Measurements from ENCODE around the gene BAZ1B.
"Not testable (repeated sequence)": the region's sequence is repeated elsewhere in the genome, so short reads cannot be mapped to it uniquely, and the experiment has no call there.

BAZ1B gene

DNA sequence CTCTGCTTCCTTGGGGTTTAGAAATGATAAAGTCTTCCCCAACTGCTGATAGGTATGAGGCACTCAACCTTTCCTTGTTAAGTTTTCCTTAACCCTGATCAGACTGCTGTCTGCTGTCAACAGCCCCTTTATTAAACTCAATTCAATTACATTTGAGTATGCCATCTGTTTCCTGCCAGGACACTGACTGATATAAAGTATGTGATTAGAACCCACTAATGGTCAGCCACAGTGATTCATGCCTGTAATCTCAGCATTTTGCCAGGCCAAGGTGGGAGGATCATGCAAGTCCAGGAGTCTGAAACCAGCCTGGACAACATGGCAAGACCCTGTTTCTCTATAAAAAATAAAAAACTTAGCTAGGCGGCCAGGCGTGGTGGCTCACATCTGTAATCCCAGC is 18.1 kb downstream of the BAZ1B start:
- peak; percentile 12 for DNase-seq

- DNase-seq: no peak
Observed at GRCh38 chr7:73503229-73503628, 18.9 kb downstream of the BAZ1B start.

GRCh38 chr7:73496626-73497025 is 25.5 kb downstream of the BAZ1B start:
- no peak for DNase-seq

DNA sequence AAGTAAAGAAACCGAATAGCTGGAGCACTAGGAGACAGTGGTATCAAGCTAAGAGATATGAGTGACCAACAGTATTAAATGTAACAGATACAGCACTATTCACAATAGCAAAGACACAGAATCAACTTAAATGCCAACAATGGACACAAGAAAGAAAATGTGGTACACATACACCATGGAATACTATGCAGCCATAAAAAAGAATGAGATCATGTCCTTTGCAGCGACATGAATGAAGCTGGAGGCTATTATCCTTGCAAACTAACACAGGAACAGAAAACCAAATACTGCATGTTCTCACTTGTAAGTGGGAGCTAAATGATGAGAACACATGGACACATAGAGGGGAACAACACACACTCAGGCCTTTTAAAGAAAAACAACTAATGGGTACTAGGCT is 26.6 kb downstream of the BAZ1B start:
- not testable (repeated sequence) for DNase-seq

- DNase-seq: no peak
Observed at GRCh38 chr7:73489976-73490375, 32.1 kb downstream of the BAZ1B start.

GRCh38 chr7:73487486-73487885 is 34.6 kb downstream of the BAZ1B start:
- no peak for DNase-seq

GRCh38 chr7:73483171-73483570 is 38.9 kb downstream of the BAZ1B start:
- no peak for DNase-seq

- no peak for DNase-seq
Observed at GRCh38 chr7:73482746-73483145, 39.3 kb downstream of the BAZ1B start.

GRCh38 chr7:73481521-73481920 is 40.6 kb downstream of the BAZ1B start:
- DNase-seq: not testable (repeated sequence)

DNA sequence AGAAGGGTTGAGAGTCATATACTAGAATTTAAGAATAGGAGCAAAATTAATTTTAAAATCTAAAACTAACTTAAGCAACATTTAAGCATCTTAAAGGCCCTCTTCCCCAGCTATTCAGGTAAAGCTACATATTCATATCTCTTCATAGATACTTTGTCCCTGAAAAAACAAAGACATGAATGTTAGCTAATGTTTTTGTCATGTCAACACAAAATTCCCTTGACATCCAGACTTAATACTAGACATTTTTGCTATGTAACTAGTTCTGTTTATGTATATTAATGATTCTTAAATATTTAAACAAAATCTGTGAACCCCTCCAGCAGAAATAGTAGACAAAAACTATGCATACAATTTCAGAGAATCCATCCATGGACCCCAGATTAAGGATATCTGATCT is 43.5 kb downstream of the BAZ1B start:
- DNase-seq: no peak

GRCh38 chr7:73477376-73477775 is 44.7 kb downstream of the BAZ1B start:
- DNase-seq: no peak

GRCh38 chr7:73470208-73470607 is 51.9 kb downstream of the BAZ1B start:
- no peak for DNase-seq

GRCh38 chr7:73467046-73467445 is 55.0 kb downstream of the BAZ1B start:
- not testable (repeated sequence) for DNase-seq

DNA sequence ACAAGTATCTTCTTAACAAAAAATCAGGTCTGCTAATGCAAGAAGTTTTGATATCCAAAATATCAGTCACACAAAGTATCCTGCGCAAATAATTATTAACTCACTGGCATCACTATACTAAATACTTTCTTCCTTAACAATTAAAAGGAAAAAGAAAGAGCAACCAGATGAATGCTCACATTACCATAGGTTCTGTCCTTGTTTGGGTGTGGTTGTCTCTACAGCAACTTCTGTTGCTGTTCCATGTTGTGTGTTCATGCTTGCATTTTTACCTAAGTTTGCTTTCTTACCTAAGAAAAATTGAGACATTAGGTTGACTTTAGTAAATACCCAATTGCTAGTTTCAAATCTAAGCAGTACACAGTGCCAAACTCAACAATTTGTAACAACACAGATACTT is 56.0 kb downstream of the BAZ1B start:
- no peak for DNase-seq

GRCh38 chr7:73463966-73464365 is 58.1 kb downstream of the BAZ1B start:
- DNase-seq: no peak

- DNase-seq: no peak
Observed at GRCh38 chr7:73463260-73463659, 58.8 kb downstream of the BAZ1B start.

DNA sequence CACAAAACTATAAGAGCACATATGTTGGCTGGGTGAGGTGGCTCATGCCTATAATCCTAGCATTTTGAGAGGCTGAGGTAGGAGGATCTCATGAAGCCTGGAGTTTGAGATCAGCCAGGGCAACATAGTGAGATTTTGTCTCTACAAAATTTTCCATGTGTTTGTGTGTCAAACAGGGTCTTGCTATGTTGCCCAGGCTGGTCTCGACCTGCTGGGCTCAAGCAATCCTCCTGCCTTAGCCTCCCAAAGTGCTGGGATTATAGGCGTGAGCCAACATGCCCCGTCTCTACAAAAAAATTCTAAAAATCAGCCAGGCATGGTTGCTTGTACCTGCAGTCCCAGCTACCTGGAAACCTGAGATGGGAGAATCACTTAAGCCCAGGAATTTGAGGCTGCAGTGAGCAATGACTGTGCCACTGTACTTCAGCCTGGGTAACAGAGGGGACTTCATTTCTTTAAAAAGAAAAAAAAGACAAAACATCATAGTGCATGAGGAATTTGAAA is 60.3 kb downstream of the BAZ1B start:
- no peak for DNase-seq

DNA sequence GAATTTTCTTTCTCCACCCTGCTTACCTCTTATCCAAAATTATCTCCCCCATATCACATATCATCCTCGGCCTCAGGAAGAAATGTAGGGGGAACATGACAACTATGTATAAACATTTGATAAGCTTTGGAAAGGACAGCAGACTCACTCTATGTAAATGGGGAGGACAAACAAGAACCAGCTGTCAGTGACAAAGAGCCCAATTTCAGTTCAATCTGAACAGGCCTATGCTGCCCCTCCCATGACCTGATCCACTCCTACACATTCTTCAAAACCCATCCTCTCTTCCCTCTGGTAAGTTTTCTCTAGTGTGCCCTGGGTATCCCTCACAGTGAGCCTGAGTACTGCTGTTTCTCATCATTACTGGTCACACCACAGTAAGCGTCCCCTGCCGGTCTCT is 67.7 kb downstream of the BAZ1B start:
- no peak for DNase-seq

GRCh38 chr7:73452999-73453635 is 69.0 kb downstream of the BAZ1B start:
- no peak for DNase-seq

GRCh38 chr7:73451780-73452398 is 70.2 kb downstream of the BAZ1B start:
- DNase-seq: peak; percentile 59

DNA sequence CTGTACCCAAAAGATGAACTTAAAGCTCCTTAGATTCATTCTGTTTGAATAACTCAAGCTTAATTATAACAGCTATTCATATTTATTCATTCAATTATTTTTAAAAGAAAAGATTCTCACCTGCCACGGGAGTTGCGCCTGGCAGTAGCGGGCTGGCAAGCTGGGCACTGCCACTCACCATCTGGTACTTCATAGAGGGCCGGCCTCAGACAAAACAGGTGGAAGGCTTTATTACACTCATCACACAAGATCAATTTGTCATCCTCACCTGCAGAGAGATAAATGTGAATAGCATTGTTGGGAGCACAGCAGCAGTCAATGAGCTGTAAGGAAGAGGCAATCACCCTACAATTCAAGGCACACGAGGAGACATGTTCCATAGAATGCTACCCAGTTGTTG is 72.7 kb downstream of the BAZ1B start:
- DNase-seq: no peak

DNA sequence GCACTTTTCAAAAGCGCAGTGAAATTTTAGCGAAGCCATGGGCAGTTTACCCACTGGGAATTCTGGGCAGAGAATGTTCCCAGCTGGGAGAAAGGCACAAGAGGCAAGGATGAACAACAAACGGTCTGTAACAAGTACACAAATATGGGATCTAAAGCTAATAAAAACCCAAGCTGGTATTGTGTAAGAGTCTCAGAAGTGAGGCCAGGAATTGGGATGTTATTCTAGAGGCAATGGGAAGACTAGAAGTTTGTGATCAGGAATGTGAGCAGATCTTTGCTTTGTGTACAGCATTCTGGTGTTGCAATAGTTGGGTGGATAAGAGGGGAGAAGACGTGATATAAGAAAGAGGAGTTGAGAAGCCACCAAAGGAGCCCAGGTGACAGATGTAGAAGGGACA is 73.5 kb downstream of the BAZ1B start:
- DNase-seq: no peak

GRCh38 chr7:73447121-73447733 is 74.9 kb downstream of the BAZ1B start:
- no peak for DNase-seq

DNA sequence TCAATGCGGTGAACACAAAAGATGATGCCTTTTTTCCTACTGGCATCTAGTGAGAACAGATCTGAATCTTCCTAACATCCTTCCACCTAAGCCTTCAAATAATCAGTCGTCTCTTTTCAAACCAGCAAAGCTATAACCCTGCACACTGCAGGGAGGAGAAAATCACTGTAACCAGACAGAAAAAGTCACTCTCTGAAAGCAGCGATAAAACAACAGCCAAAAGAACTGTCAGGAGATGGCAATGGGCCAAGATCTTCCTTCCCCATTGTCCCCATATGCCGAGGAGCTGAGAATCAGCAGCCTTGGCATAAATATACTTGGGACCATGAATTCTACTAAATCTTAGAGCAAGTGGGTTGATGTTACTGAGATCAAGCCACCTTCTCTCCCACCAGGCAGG is 75.4 kb downstream of the BAZ1B start:
- no peak for DNase-seq
